Occipital lobe (tissue), 2 donors: ENCODE data around the gene CHURC1. TPM values are rescaled to one million over a fixed set of nuclear protein-coding genes. Genes with fewer than 3 reads are reported as not detected.
A peak's percentile ranks its signal among the peaks of the same experiment; 100 is the strongest.

Source experiments
- DNase-seq: peaks from one replicate; lab custom pipeline; 2025; lab: John Stamatoyannopoulos, UW
- total RNA-seq: library from RNA; depleted of rRNA; stranded (reverse); fragments of >200 nt; gene quantifications from one replicate; pipeline ENCODE4 v1.2.3, GENCODE V29; 2014

Gene CHURC1
- total RNA-seq, 1 donor from 2014 or later: 32.0 TPM

GRCh38 chr14:64955297-64955696 lies 41.0 kb downstream of the CHURC1 start:
- no peak for DNase-seq

- no peak for DNase-seq
Measured at GRCh38 chr14:64956697-64957406, 42.6 kb downstream of the CHURC1 start.

- DNase-seq: no peak
Measured at GRCh38 chr14:64958201-64958600, 43.9 kb downstream of the CHURC1 start.

GRCh38 chr14:64958743-64959142 lies 44.5 kb downstream of the CHURC1 start:
- DNase-seq: no peak

- no peak for DNase-seq
Measured at GRCh38 chr14:64960762-64961276, 46.6 kb downstream of the CHURC1 start.

- no peak for DNase-seq
Measured at GRCh38 chr14:64963611-64964010, 49.4 kb downstream of the CHURC1 start.

GRCh38 chr14:64965356-64966000 lies 51.2 kb downstream of the CHURC1 start:
- DNase-seq: no peak

GRCh38 chr14:64966976-64967375 lies 52.7 kb downstream of the CHURC1 start:
- no peak for DNase-seq

GRCh38 chr14:64968167-64968566 lies 53.9 kb downstream of the CHURC1 start:
- DNase-seq: peak; percentile 44

- no peak for DNase-seq
Measured at GRCh38 chr14:64968651-64969050, 54.4 kb downstream of the CHURC1 start.

- DNase-seq: no peak
Measured at GRCh38 chr14:64970041-64970440, 55.8 kb downstream of the CHURC1 start.

- no peak for DNase-seq
Measured at GRCh38 chr14:64970776-64971477, 56.7 kb downstream of the CHURC1 start.

GRCh38 chr14:64971491-64971942 lies 57.3 kb downstream of the CHURC1 start:
- DNase-seq: no peak

GRCh38 chr14:64971943-64972791 lies 57.9 kb downstream of the CHURC1 start, which contains the start of gene RAB15:
Gene RAB15, minus strand, starts transcription at chr14:64972336. Its CDS starts 260 bp downstream, at chr14:64972076.
- DNase-seq: no peak

- DNase-seq: no peak
Measured at GRCh38 chr14:64973026-64973442, 58.8 kb downstream of the CHURC1 start.

GRCh38 chr14:64973826-64974225 lies 59.6 kb downstream of the CHURC1 start:
- DNase-seq: no peak

- no peak for DNase-seq
Measured at GRCh38 chr14:64974563-64974962, 60.3 kb downstream of the CHURC1 start.

GRCh38 chr14:64979336-64980074 lies 65.2 kb downstream of the CHURC1 start:
- DNase-seq: no peak

- no peak for DNase-seq
Measured at GRCh38 chr14:64983439-64984310, 69.4 kb downstream of the CHURC1 start.
